ENCODE data around the gene GATAD2B. TPM values are rescaled to one million over a fixed set of nuclear protein-coding genes. Genes with fewer than 3 reads are reported as not detected.

GATAD2B gene
- total and polyA plus RNA-seq, 2 of the 4 experiments (the other 2 are of a cell fraction) = 3.8 to 6.2 TPM

GRCh38 chr1:153942766-153943549 lies 20.2 kb upstream of the GATAD2B start:
- DNase-seq (no peak), ATAC-seq (ENCODE audit: low read depth) (no peak)
- Histone ChIP-seq H2BK120ac (ENCODE audit: low read depth, low read length) (no peak overlapping the region), H4K20me1 (ENCODE audit: insufficient read depth, low read length) (peaks cover 11% of the 10 kb centered on the region), H2AK5ac (ENCODE audit: low read depth, low read length) (no peak overlapping the region), H2BK15ac (ENCODE audit: low read depth, low read length) (no peak overlapping the region), H3K9ac (ENCODE audit: low read depth, low read length) (no peak overlapping the region), H3K79me1 (ENCODE audit: low read depth in 1 of 2, low read length in 2 of 2) (peaks cover 15 to 54% of the 10 kb centered on the region in 2 experiments), H2AFZ (replicated peaks; ENCODE audit: low read length, poor library complexity) (no peak overlapping the region), H3K27me3 (ENCODE audit: control insufficient read depth, insufficient read depth, low read length) (no peaks in the 10 kb centered on the region), H3K18ac (ENCODE audit: low read depth, low read length) (no peak overlapping the region), H3K4me3 (ENCODE audit: insufficient read depth, low read depth, low read length) (no peak overlapping the region), H3K4me2 (ENCODE audit: low read depth, low read length) (no peak overlapping the region), H3K4me1 (ENCODE audit: control insufficient read depth, insufficient read depth, low read length) (peaks cover 9% of the 10 kb centered on the region), H3K27ac (ENCODE audit: insufficient read depth, low read length) (no peak overlapping the region), H3K23ac (ENCODE audit: low read depth, low read length) (no peak overlapping the region), H3K56ac (ENCODE audit: extremely low read depth, insufficient read depth, low read length) (no peak overlapping the region), H3K9me3 (ENCODE audit: control insufficient read depth, insufficient read depth, low read length) (no peaks in the 10 kb centered on the region), H3K14ac (replicated peaks; ENCODE audit: low read depth, low read length) (no peak overlapping the region), H3K4ac (ENCODE audit: low read depth, low read length) (no peak overlapping the region), H2BK5ac (ENCODE audit: low read depth, low read length, poor library complexity, severe bottlenecking) (no peak overlapping the region), H4K91ac (ENCODE audit: insufficient read depth, low read depth, low read length) (no peak overlapping the region), H3K36me3 (ENCODE audit: control insufficient read depth, insufficient read depth, low read length) (peaks cover 45% of the 10 kb centered on the region), H2BK20ac (ENCODE audit: low read depth, low read length) (no peak overlapping the region), H4K5ac (ENCODE audit: low read depth, low read length) (no peak overlapping the region), H3K9me1 (ENCODE audit: insufficient read depth, low read length) (peaks cover 21% of the 10 kb centered on the region; the same call in 1 of the 2 replicates), H4K8ac (ENCODE audit: low read depth in 2 of 2, low read length in 2 of 2) (no peak overlapping the region), H2AK9ac (replicated peaks; ENCODE audit: low read depth, low read length, poor library complexity) (no peak overlapping the region)
- CTCF ChIA-PET = interaction anchor here (1.0 kb wide), 1 partner anchor 43 kb away, joined by 3 read pairs; the partner anchor contains the start of gene RAB13
- dilution Hi-C loops (cut with HindIII; ENCODE audit: low sequenced_read_pairs, unreplicated experiment) (no loop called here), in situ Hi-C loops (cut with MboI; ENCODE audit: low sequenced_read_pairs) (no loop called here), intact Hi-C loops (cut with micrococcal nuclease) (no loop called here)
- TF ChIP-seq MXI1 (IDR thresholded peaks at IDR 0.05; ENCODE audit: borderline replicate concordance, low read depth, low read length) = no peak
- no peak for TF ChIP-seq MAFK (IDR thresholded peaks at IDR 0.05; ENCODE audit: low read depth, low read length)
- TF ChIP-seq MAZ (IDR thresholded peaks at IDR 0.05; ENCODE audit: borderline replicate concordance, low read depth, low read length) = no peak
- no peak for TF ChIP-seq FOS (IDR thresholded peaks at IDR 0.05; ENCODE audit: low read depth, low read length)
- TF ChIP-seq BHLHE40 (IDR thresholded peaks at IDR 0.05; ENCODE audit: low read depth, low read length) = no peak
- TF ChIP-seq POLR2A (IDR thresholded peaks at IDR 0.05; ENCODE audit: low read depth, low read length) = no peak
- POLR2A ChIA-PET (ENCODE audit: unreplicated experiment) = no interaction called here
- 100% methylated on average over 1 of the region's 11 CpGs; no CpG with 5 or more reads in 1 of the 2 experiments for WGBS, 2 experiments (ENCODE audit: extremely low coverage in 2 of 2, insufficient read length in 1 of 2)
- no TSS peak for BruUV-seq (replicated peaks)
